Cerebellar cortex (tissue), 1 donor: ENCODE measurements around the gene ITGA11.
"Not testable (repeated sequence)": the region's sequence is repeated elsewhere in the genome, so short reads cannot be mapped to it uniquely, and the experiment has no call there.

Experiments
- DNase-seq: peaks from one replicate; pipeline ENCODE4 v3.0.0-alpha.2; 2015; ENCODE audit warnings: low spot score

The ITGA11 gene

GRCh38 chr15:68411343-68411675 lies 20.7 kb downstream of the ITGA11 start:
- no peak for DNase-seq

- no peak for DNase-seq
Measured at GRCh38 chr15:68410466-68411342, 21.3 kb downstream of the ITGA11 start.

- no peak for DNase-seq
Measured at GRCh38 chr15:68409736-68410370, 22.1 kb downstream of the ITGA11 start.

GRCh38 chr15:68408971-68409370 lies 23.0 kb downstream of the ITGA11 start:
- no peak for DNase-seq

GRCh38 chr15:68407886-68408881 lies 23.8 kb downstream of the ITGA11 start:
- DNase-seq, result no peak

GRCh38 chr15:68407141-68407885 lies 24.6 kb downstream of the ITGA11 start:
- no peak for DNase-seq

GRCh38 chr15:68405378-68406250 lies 26.3 kb downstream of the ITGA11 start:
- no peak for DNase-seq

GRCh38 chr15:68404056-68404798 lies 27.7 kb downstream of the ITGA11 start:
- no peak for DNase-seq

GRCh38 chr15:68403161-68403941 lies 28.6 kb downstream of the ITGA11 start:
- DNase-seq, result no peak

GRCh38 chr15:68402432-68403160 lies 29.4 kb downstream of the ITGA11 start:
- no peak for DNase-seq

- DNase-seq, result no peak
Measured at GRCh38 chr15:68401496-68402431, 30.2 kb downstream of the ITGA11 start.

- no peak for DNase-seq
Measured at GRCh38 chr15:68400066-68400456, 31.9 kb downstream of the ITGA11 start.

- DNase-seq, result no peak
Measured at GRCh38 chr15:68399096-68400065, 32.6 kb downstream of the ITGA11 start.

GRCh38 chr15:68397999-68398398 lies 34.0 kb downstream of the ITGA11 start:
- not testable (repeated sequence) for DNase-seq

GRCh38 chr15:68396068-68396467 lies 35.9 kb downstream of the ITGA11 start:
- DNase-seq, result no peak

GRCh38 chr15:68391121-68391520 lies 40.8 kb downstream of the ITGA11 start:
- DNase-seq, result no peak
